ENCODE data around the gene RYR3.
A peak's percentile ranks its signal among the peaks of the same experiment; 100 is the strongest.

The RYR3 gene

GRCh38 chr15:33310481-33311311 is at the start of gene RYR3:
Gene RYR3, plus strand, starts transcription at chr15:33310967. Its CDS starts 79 bp downstream, at chr15:33311046.
- H3K36me3 ChIP-seq (ENCODE audit: insufficient read depth, low read length): no peaks in the 10 kb centered on the region
- H3K9ac ChIP-seq (ENCODE audit: low read depth, low read length): peak within 1 kb of the TSS; percentile 69
- H3K4me1 ChIP-seq (ENCODE audit: insufficient read depth, low read length): no peaks in the 10 kb centered on the region
- H3K9me3 ChIP-seq (ENCODE audit: control insufficient read depth, insufficient read depth, low read length): no peaks in the 10 kb centered on the region

GRCh38 chr15:33262306-33262705 is 48.5 kb upstream of the RYR3 start:
- Histone ChIP-seq H3K9ac (ENCODE audit: low read depth, low read length) (no peak overlapping the region), H3K4me1 (ENCODE audit: insufficient read depth, low read length) (no peaks in the 10 kb centered on the region), H3K9me3 (ENCODE audit: control insufficient read depth, insufficient read depth, low read length) (no peaks in the 10 kb centered on the region), H3K36me3 (ENCODE audit: insufficient read depth, low read length) (no peaks in the 10 kb centered on the region)

GRCh38 chr15:33277689-33278088 is 33.1 kb upstream of the RYR3 start:
- H3K4me1 ChIP-seq (ENCODE audit: insufficient read depth, low read length): peaks cover 18% of the 10 kb centered on the region
- H3K9me3 ChIP-seq (ENCODE audit: control insufficient read depth, insufficient read depth, low read length): no peaks in the 10 kb centered on the region
- no peaks in the 10 kb centered on the region; the same call in 1 of the 2 replicates for H3K36me3 ChIP-seq (ENCODE audit: insufficient read depth, low read length)
- H3K9ac ChIP-seq (ENCODE audit: low read depth, low read length): no peak overlapping the region

GRCh38 chr15:33278816-33279612 is 31.8 kb upstream of the RYR3 start:
- Histone ChIP-seq H3K36me3 (ENCODE audit: insufficient read depth, low read length) (no peaks in the 10 kb centered on the region; the same call in 1 of the 2 replicates), H3K9me3 (ENCODE audit: control insufficient read depth, insufficient read depth, low read length) (no peaks in the 10 kb centered on the region), H3K4me1 (ENCODE audit: insufficient read depth, low read length) (peaks cover 18% of the 10 kb centered on the region), H3K9ac (ENCODE audit: low read depth, low read length) (no peak overlapping the region)

- Histone ChIP-seq H3K9ac (ENCODE audit: low read depth, low read length) (no peak overlapping the region), H3K9me3 (ENCODE audit: control insufficient read depth, insufficient read depth, low read length) (no peaks in the 10 kb centered on the region), H3K36me3 (ENCODE audit: insufficient read depth, low read length) (no peaks in the 10 kb centered on the region; the same call in 1 of the 2 replicates), H3K4me1 (ENCODE audit: insufficient read depth, low read length) (peaks cover 18% of the 10 kb centered on the region)
Measured at GRCh38 chr15:33279613-33280205, 31.1 kb upstream of the RYR3 start.

- peaks cover 18% of the 10 kb centered on the region for H3K4me1 ChIP-seq (ENCODE audit: insufficient read depth, low read length)
- no peaks in the 10 kb centered on the region for H3K9me3 ChIP-seq (ENCODE audit: control insufficient read depth, insufficient read depth, low read length)
- no peak overlapping the region for H3K9ac ChIP-seq (ENCODE audit: low read depth, low read length)
- no peaks in the 10 kb centered on the region for H3K36me3 ChIP-seq (ENCODE audit: insufficient read depth, low read length)
Measured at GRCh38 chr15:33282226-33283020, 28.3 kb upstream of the RYR3 start.

GRCh38 chr15:33283576-33283975 is 27.2 kb upstream of the RYR3 start:
- Histone ChIP-seq H3K36me3 (ENCODE audit: insufficient read depth, low read length) (no peaks in the 10 kb centered on the region), H3K9ac (ENCODE audit: low read depth, low read length) (no peak overlapping the region)

GRCh38 chr15:33284336-33284735 is 26.4 kb upstream of the RYR3 start:
- Histone ChIP-seq H3K36me3 (ENCODE audit: insufficient read depth, low read length) (no peaks in the 10 kb centered on the region), H3K9me3 (ENCODE audit: control insufficient read depth, insufficient read depth, low read length) (no peaks in the 10 kb centered on the region), H3K9ac (ENCODE audit: low read depth, low read length) (no peak overlapping the region), H3K4me1 (ENCODE audit: insufficient read depth, low read length) (peaks cover 6% of the 10 kb centered on the region; the same call in 1 of the 2 replicates)

More at GRCh38 chr15:33283576-33283975, 27.2 kb upstream of the RYR3 start:
- H3K4me1 ChIP-seq (ENCODE audit: insufficient read depth, low read length): peaks cover 12% of the 10 kb centered on the region; the same call in 1 of the 2 replicates
- no peaks in the 10 kb centered on the region for H3K9me3 ChIP-seq (ENCODE audit: control insufficient read depth, insufficient read depth, low read length)

GRCh38 chr15:33292717-33293307 is 18.0 kb upstream of the RYR3 start:
- Histone ChIP-seq H3K9me3 (ENCODE audit: control insufficient read depth, insufficient read depth, low read length) (no peaks in the 10 kb centered on the region), H3K9ac (ENCODE audit: low read depth, low read length) (no peak overlapping the region), H3K4me1 (ENCODE audit: insufficient read depth, low read length) (no peaks in the 10 kb centered on the region; the same call in 1 of the 2 replicates), H3K36me3 (ENCODE audit: insufficient read depth, low read length) (no peaks in the 10 kb centered on the region)

- no peak overlapping the region for H3K9ac ChIP-seq (ENCODE audit: low read depth, low read length)
- H3K9me3 ChIP-seq (ENCODE audit: control insufficient read depth, insufficient read depth, low read length): no peaks in the 10 kb centered on the region
- no peaks in the 10 kb centered on the region for H3K36me3 ChIP-seq (ENCODE audit: insufficient read depth, low read length)
- no peaks in the 10 kb centered on the region; the same call in 1 of the 2 replicates for H3K4me1 ChIP-seq (ENCODE audit: insufficient read depth, low read length)
Measured at GRCh38 chr15:33293713-33294334, 16.9 kb upstream of the RYR3 start.

GRCh38 chr15:33296050-33296449 is 14.7 kb upstream of the RYR3 start:
- no peaks in the 10 kb centered on the region for H3K9me3 ChIP-seq (ENCODE audit: control insufficient read depth, insufficient read depth, low read length)

GRCh38 chr15:33296856-33297255 is 13.9 kb upstream of the RYR3 start:
- no peaks in the 10 kb centered on the region; the same call in 1 of the 2 replicates for H3K4me1 ChIP-seq (ENCODE audit: insufficient read depth, low read length)

More at GRCh38 chr15:33296050-33296449, 14.7 kb upstream of the RYR3 start:
- H3K9ac ChIP-seq (ENCODE audit: low read depth, low read length): no peak overlapping the region
- no peaks in the 10 kb centered on the region; the same call in 1 of the 2 replicates for H3K4me1 ChIP-seq (ENCODE audit: insufficient read depth, low read length)
- no peaks in the 10 kb centered on the region for H3K36me3 ChIP-seq (ENCODE audit: insufficient read depth, low read length)

GRCh38 chr15:33298631-33299030 is 12.1 kb upstream of the RYR3 start:
- Histone ChIP-seq H3K9me3 (ENCODE audit: control insufficient read depth, insufficient read depth, low read length) (no peaks in the 10 kb centered on the region), H3K9ac (ENCODE audit: low read depth, low read length) (no peak overlapping the region), H3K36me3 (ENCODE audit: insufficient read depth, low read length) (no peaks in the 10 kb centered on the region), H3K4me1 (ENCODE audit: insufficient read depth, low read length) (no peaks in the 10 kb centered on the region)

More at GRCh38 chr15:33296856-33297255, 13.9 kb upstream of the RYR3 start:
- Histone ChIP-seq H3K9me3 (ENCODE audit: control insufficient read depth, insufficient read depth, low read length) (no peaks in the 10 kb centered on the region), H3K36me3 (ENCODE audit: insufficient read depth, low read length) (no peaks in the 10 kb centered on the region), H3K9ac (ENCODE audit: low read depth, low read length) (no peak overlapping the region)
